ENCODE data around the gene E2F4.

Gene E2F4

DNA sequence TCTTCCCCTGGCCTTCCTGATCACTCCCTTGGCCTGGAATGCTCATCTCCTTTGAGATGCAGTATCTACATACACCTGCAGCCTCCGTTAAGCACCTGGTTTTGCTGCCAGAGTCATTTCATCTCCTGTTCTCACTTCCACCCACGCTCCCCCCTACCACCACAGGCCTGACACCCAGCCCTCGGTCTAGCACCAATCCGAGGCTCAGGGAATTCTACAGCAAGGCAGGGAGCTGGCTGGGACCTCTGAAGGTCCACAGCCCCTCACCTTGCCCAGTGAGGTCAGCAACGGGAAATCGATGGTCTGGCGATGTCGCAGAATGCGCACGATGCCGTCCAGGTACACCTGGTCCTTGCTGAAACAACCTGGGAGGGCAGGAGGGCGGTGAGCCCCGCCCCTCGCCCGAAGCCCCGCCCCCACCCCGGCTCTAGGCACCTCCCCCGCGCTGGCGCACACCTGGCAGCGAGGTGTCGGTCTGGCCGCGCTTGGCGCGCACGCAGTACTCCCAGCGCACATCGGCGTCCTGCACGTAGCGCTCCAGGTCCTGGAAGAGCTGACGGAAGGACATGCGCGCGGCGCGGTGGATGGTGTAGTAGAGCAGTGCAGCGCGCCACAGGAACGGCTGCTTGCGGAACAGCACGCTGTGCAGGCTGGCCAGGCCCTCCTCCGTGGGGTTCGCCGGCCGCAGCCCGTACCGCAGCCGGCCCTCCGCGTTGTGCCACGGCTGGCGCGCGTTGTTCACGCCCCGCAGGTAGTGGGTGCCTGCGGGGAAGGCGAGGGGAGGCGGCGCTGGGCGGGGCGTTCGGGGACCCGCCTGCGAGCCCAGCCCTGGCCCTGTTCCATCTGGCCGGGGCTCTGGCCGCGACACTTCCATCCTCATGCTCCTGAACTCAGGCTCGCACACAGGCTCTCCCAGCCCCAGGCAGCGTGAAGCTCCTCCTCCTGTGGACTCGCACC is 13.9 kb upstream of the E2F4 start:
- DNase-seq = peak; percentile 76

- DNase-seq = no peak
These were observed 12.4 kb upstream of the E2F4 start for GRCh38 chr16:67179421-67180080.

- DNase-seq = no peak
These were observed 11.8 kb upstream of the E2F4 start for GRCh38 chr16:67180166-67180565.

DNA sequence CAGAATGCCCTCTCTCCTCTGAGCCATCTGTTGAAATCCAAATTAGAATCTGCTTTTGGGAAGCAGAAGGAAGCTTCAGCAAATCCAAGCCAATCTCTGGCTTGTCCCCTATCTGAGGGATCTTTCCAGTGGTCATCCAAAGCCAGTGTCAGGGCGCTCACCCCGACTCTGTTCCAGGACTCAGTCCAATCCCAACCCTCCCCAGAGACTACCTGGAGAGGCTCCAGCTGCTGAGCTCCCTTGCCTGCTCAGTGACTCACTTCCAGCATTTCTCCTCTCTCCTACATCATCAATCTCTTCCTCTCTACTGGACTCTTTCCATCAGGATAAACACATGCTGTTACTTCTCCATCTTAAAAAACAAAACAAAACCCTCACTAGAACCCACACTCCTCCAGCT is 10.6 kb upstream of the E2F4 start:
- no peak for DNase-seq

DNA sequence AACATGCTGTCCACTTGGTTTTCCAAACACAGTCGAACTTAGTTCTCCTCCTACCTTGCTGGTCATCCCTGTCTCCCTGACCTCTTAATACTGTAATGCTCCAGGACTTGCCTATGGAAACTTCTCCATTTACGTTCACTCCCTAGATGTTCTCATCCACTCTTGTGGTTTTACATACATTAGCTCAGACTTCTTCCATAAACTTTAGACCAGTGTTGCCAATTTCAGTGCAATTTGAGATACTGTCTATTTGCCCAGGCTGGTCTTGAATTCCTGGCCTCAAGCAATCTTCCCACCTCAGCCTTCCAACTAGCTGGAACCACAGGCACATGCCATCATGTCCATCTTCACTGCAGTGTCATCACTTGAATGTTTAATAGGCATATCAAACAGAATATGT is 9.7 kb upstream of the E2F4 start:
- no peak for DNase-seq

DNA sequence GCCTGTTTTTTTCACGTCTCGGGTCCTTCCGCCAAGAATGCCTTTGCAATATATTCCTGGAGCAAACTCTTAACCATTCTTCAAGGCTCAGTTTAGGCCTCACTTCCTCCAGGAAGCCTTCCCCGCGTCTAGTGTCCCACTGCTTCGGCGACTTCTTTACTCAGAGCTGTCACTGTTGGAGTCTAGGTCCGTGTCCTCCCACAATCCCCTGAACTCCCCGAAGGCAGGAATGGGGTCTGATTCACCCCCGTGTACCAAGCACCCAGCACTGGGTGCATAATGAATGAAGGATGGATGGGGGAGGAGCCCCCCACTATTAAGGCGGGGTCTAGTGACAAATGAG is 8.7 kb upstream of the E2F4 start:
- no peak for DNase-seq

DNA sequence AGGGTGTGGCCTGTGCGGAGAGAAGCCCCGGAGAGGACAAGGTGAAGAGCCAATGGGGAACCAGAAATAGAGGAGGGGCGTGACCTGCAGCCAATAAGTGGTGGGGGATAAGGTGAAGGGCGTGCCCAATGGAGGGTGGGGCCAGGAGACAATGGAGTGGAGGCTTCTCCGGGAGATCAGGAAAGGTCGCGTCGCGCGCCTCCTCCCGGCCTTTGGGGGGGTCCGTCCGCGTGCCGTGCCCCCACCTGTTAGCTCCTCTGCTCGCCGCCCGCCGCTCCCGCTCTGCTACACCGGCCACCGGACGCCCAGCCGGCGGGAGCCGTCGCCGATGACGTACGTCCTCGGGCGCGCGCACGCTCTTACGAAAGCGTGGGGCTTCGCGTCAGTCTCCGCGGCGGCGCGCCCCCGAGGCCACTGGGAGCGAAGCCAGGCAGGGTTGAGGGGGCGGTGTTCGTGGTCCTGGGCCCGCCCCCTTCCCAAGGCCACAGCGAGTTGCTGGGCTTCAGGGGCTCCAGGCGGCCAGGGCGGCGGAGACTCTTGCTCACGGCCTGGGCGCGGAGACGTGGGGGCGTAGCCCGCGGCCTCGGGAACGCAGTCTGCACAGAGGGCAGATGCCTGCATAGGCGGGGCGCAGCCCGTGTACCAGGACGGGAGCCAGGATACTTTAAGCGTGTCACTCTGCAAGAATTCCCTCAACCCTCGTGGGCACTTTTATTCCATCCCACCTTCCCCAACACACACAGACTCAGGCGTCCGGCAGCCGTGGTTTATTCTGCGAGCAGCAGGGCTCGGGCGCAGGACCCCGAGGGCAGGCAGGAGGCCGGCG is 8.1 kb upstream of the E2F4 start, which contains the start of gene MATCAP1:
Gene MATCAP1 (minus strand): TSS at position 337 of the 826 bp plus-strand sequence. CDS start 3,353 bp downstream, outside the sequence.
- peak; percentile 97 for DNase-seq

DNA sequence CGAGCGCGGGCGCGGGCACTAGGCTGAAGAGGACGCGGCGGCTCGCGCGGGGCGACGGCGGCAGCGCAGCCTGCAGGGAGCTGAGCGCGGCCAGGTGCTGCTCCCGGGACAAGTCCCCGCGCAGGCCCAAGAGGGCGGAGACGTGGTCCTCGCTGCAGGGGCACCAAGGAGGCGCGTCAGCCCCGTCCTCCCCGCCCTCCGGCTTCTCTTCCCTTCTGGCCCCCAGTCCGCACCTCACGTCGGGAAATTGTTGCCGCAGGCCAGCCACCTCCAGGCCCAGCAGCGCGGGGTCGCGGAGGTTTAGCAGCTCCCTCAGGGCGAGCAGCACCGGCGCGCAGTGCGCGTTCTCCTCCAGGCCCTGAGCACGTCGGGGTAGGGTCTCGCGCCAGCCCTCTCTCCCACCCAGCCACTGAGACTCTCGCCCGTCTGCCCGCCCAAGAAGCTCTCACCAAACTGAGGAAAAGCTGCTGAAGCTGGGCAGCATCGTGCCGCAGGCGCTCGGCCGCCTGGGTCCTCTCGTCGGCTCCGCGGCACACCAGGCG is 7.4 kb upstream of the E2F4 start:
- DNase-seq = peak; percentile 28

- DNase-seq = peak; percentile 86
These were observed 6.8 kb upstream of the E2F4 start for GRCh38 chr16:67184995-67185650.

- no peak for DNase-seq
These were observed 6.3 kb upstream of the E2F4 start for GRCh38 chr16:67185651-67186134.

DNA sequence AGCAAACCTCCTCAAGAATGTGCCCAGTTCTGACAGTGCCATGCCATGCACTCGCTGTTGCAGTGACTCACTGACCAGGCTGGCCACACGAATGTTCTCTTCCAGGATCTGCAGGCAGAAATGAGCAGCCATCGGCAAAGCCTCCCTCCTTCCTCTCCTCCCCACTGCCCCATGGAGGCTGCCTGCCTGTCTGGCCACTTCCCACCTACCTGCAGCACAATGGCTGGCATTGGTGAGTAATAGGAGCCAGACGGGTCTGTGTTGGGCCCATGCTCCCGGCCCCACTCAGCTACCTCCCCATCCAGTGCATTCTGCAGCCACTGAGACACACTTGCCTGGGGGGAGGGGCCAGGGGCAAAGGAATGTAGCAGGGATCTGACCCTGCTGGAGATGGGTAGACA is 5.4 kb upstream of the E2F4 start:
- no peak for DNase-seq

GRCh38 chr16:67187175-67187890 is 4.6 kb upstream of the E2F4 start:
- no peak for DNase-seq

DNA sequence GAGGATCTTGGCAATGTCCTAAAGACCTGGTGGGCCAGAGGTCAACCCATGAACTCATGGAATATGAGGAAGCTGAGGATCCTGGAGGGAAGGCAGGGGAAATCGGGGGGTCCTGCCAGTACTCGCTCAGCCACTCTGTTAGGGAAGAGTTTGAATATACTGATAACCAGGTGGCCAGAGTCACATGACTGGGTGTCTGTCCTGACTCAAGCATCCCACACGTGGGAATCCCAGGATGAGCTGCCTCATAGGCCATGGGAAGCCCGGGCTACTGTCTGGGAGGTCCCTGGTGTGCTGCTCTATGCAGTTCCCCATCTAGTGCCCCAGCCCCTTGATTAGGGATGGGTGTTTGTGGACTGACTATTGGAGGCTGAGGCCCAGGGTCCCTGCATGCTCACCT is 3.6 kb upstream of the E2F4 start:
- DNase-seq = no peak

- no peak for DNase-seq
These were observed 3.2 kb upstream of the E2F4 start for GRCh38 chr16:67188798-67189197.

GRCh38 chr16:67190041-67190440 is 1.9 kb upstream of the E2F4 start, which contains the start of gene EXOC3L1:
EXOC3L1 (minus strand) TSS chr16:67190136; CDS start chr16:67189676, 460 bp downstream.
- DNase-seq = no peak

DNA sequence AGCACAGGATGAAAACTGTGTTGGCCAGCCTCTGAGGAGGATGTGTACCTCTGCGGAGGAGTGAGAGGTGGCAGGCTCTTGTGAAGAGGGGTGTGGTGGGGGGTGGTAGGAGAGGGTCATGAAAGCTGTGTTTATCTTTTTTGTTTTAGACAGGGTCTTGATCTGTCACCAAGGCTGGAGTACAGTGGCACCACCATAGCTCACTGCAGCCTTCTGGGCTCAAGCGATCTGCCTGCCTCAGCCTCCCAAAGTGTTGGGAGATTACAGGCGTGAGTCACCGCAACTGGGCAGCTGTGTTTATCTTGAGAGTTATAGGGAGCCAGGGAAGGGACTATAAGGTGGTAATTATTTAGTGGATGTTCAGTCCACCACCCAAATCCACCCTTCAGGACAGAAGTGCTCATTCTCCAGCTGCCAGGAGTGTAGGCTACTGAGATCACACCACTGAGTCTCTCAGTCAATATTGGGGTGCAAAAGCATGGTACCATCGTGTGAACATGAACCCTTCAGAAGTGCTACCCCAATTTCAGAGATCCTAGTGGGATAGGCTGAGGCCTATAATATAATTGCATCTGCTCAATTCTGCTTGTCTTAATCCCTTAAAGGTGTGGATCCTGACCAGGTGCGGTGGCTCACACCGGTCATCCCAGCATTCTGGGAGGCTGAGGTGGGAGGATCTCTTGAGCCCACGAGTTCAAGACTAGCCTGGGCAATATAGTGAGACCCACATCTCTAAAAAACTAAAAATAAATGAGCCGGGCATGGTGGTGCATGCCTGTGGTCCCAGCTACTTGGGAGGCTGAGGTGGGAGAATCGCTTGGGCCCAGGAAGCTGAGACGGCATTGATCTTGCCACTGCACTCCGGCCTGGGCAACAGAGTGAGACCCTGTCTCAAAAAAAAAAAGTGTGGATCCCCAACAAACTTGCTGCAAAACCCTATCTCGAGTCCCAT is 1.2 kb upstream of the E2F4 start:
- DNase-seq = no peak

GRCh38 chr16:67191411-67191994 is 452 bp upstream of the E2F4 start:
- no peak for DNase-seq

- peak; percentile 17 for DNase-seq
These were observed 916 bp downstream of the E2F4 start for GRCh38 chr16:67192781-67193361.

GRCh38 chr16:67193536-67193935 is 1.6 kb downstream of the E2F4 start:
- DNase-seq = no peak
